Ovary (tissue), 3 donors: ENCODE results near the gene ARRDC5.

ENCODE experiments used
- CTCF ChIP-seq, 3 donors: fragments of 450-650 bp in 2 of 3; fragments of 200-600 bp in 1 of 3; IDR thresholded peaks; one replicate each; pipeline versions ENCODE4 v1.5.1 to v1.8.0; 2016 to 2022; ENCODE audit warnings: antibody characterized with exemption in 3 of 3, mild to moderate bottlenecking in 1 of 3
- EP300 ChIP-seq: sonication (generic); formaldehyde crosslinking; IDR thresholded peaks from one replicate; pipeline ENCODE4 v1.6.1; 2017; ENCODE audit warnings: antibody characterized with exemption
- POLR2A ChIP-seq: fragments of 450-650 bp; IDR thresholded peaks from one replicate; pipeline ENCODE4 v1.6.1; 2017; ENCODE audit warnings: antibody characterized with exemption, mild to moderate bottlenecking, moderate library complexity
- donor health status: DM: no; HTN: no; CAD: no.

GRCh38 chr19:4904481-4904880, 1.8 kb upstream of the ARRDC5 start:
- TF ChIP-seq CTCF (IDR thresholded peaks at IDR 0.05), result no peak
- TF ChIP-seq EP300, result no peak
- TF ChIP-seq POLR2A, result no peak
